OCI-LY1 (cell line): ENCODE results near the gene TBCD.

Experiments
- H2AFZ ChIP-seq: fragments of 200-600 bp; sonication (generic), shearing (Covaris generic); 2 replicates; pipeline ENCODE4 v1.6.0; 2014; ENCODE audit warnings: antibody characterized with exemption, mild to moderate bottlenecking, low read length
- H3F3A ChIP-seq: fragments of 200-600 bp; sonication (generic), shearing (Covaris generic); 2 replicates; pipeline ENCODE4 v1.6.0; 2014; ENCODE audit warnings: mild to moderate bottlenecking, antibody characterized with exemption, low read length, moderate library complexity; ENCODE audit not compliant: insufficient read depth
- H3K27ac ChIP-seq: fragments of 200-600 bp; sonication (generic); 2 replicates; pipeline ENCODE4 v1.5.1; 2014; ENCODE audit warnings: low read length, mixed run types, mild to moderate bottlenecking, low read depth; ENCODE audit not compliant: poor library complexity, severe bottlenecking
- H3K27me3 ChIP-seq: fragments of 200-600 bp; sonication (generic); 2 replicates; pipeline ENCODE4 v1.6.0; 2014; ENCODE audit warnings: antibody characterized with exemption, mild to moderate bottlenecking, low read length, moderate library complexity; ENCODE audit not compliant: insufficient read depth
- H3K36me3 ChIP-seq: fragments of 200-600 bp; sonication (generic); 2 replicates; pipeline ENCODE4 v1.6.1; 2014; ENCODE audit warnings: mild to moderate bottlenecking, antibody characterized with exemption, low read length, moderate library complexity, mixed read lengths; ENCODE audit not compliant: insufficient read depth
- H3K4me1 ChIP-seq: fragments of 200-600 bp; sonication (generic); 2 replicates; pipeline ENCODE4 v1.5.1; 2014; ENCODE audit warnings: mild to moderate bottlenecking, low read length, moderate library complexity; ENCODE audit not compliant: insufficient read depth, severe bottlenecking
- H3K4me2 ChIP-seq: fragments of 200-600 bp; sonication (generic), shearing (Covaris generic); 2 replicates; pipeline ENCODE4 v1.6.1; 2014; ENCODE audit warnings: low read length
- H3K4me3 ChIP-seq: fragments of 200-600 bp; sonication (generic); 2 replicates; pipeline ENCODE4 v1.5.1; 2014; ENCODE audit warnings: low read length, low read depth, mild to moderate bottlenecking, mixed read lengths; ENCODE audit not compliant: poor library complexity, severe bottlenecking
- H3K79me2 ChIP-seq: fragments of 200-600 bp; shearing (Covaris generic); 2 replicates; pipeline ENCODE4 v1.6.1; 2016; ENCODE audit warnings: mixed run types, low read length, mixed read lengths; ENCODE audit not compliant: insufficient read depth
- H3K9ac ChIP-seq: fragments of 200-600 bp; sonication (generic), shearing (Covaris generic); 2 replicates; pipeline ENCODE4 v1.6.1; 2014; ENCODE audit warnings: mild to moderate bottlenecking, low read length, mixed read lengths
- H3K9me2 ChIP-seq: fragments of 200-600 bp; sonication (generic), shearing (Covaris generic); 2 replicates; pipeline ENCODE4 v1.6.1; 2014; ENCODE audit warnings: low read depth, mild to moderate bottlenecking, low read length, mixed read lengths
- H3K9me3 ChIP-seq: fragments of 200-600 bp; shearing (Covaris generic); 2 replicates; pipeline ENCODE4 v1.6.1; 2014; ENCODE audit warnings: low read length, mixed read lengths
- H4K20me1 ChIP-seq: fragments of 200-600 bp; sonication (generic), shearing (Covaris generic); 2 replicates; pipeline ENCODE4 v1.6.0; 2016; ENCODE audit warnings: mild to moderate bottlenecking, low read length; ENCODE audit not compliant: insufficient read depth
- CTCF ChIP-seq: fragments of 200-600 bp; sonication (generic), shearing (Covaris generic); IDR thresholded peaks from 2 replicates; pipeline ENCODE4 v1.5.1; 2017; ENCODE audit warnings: mild to moderate bottlenecking, antibody characterized with exemption, low read length, moderate library complexity, mixed read lengths
- EZH2 ChIP-seq: fragments of 200-600 bp; sonication (generic), shearing (Covaris generic); IDR thresholded peaks from 2 replicates; pipeline ENCODE4 v1.8.0; 2017; ENCODE audit warnings: borderline replicate concordance, mixed run types, mild to moderate bottlenecking, antibody characterized with exemption, low read length, moderate library complexity, mixed read lengths

TBCD gene

DNA sequence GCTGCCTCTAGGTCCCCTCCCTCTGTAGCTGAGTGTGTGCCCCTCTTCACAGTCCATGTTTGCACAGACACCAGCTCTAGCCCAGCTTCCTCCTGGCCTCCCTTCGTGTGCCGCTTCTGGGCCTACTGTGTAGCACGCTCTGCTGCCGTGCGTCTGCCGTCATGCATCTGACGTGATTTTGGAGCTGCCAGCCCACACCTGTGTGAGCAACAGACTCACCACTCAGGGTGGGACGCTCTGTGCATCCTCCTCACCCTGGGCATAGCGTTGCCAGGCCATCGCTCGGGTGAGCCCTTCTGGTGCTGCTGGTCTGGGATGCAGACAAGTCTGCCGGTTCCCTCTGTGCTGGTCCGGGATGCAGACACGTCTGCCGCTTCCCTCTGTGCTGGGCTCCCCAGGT lies 127.4 kb downstream of the TBCD start:
- Histone ChIP-seq H3K79me2 (no peaks in the 10 kb centered on the region), H2AFZ (no peak overlapping the region), H3K27ac (no peak overlapping the region), H4K20me1 (no peaks in the 10 kb centered on the region), H3K9me3 (no peaks in the 10 kb centered on the region), H3K9ac (no peak overlapping the region), H3K36me3 (0 out of 2 replicates have a peak, but pooled peaks cover 6% of the 10 kb centered on the region), H3K4me2 (no peak overlapping the region), H3K4me3 (no peak overlapping the region), H3K27me3 (no peaks in the 10 kb centered on the region), H3K9me2 (no peaks in the 10 kb centered on the region), H3F3A (no peaks in the 10 kb centered on the region), H3K4me1 (peaks cover 7% of the 10 kb centered on the region)
- TF ChIP-seq CTCF (no peak), EZH2 (no peak)

GRCh38 chr17:82880620-82881323 lies 128.9 kb downstream of the TBCD start:
- H3K4me1 ChIP-seq: peaks cover 22% of the 10 kb centered on the region
- H3K27ac ChIP-seq: no peak overlapping the region

DNA sequence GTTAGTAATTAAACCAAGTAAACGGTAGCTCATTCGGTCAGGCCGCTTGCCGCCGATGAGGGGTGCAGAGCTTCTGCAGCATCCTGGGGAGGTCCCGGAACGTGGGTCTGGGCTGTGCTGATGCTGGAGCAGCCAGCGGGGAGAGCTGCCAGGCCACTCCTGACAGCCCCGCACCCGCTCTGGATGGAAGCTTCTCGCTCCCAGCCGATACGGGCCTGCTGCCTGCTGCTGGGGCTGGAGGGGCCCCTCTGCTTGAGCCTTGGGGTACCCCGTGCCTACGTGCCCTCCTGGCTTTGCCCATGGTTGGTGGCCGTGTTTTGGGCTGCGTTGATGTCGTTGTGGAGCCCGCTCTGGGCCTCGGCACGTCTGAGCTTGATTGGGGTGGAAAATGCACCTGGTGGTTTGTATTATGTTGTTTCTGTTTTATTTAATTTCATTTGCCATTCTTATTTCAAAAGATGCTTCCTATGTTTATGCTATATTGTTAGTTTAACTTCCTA lies 129.5 kb downstream of the TBCD start:
- Histone ChIP-seq H3K4me1 (peaks cover 27% of the 10 kb centered on the region), H3K79me2 (no peaks in the 10 kb centered on the region), H4K20me1 (no peaks in the 10 kb centered on the region), H3K9me3 (no peaks in the 10 kb centered on the region), H3K4me2 (no peak overlapping the region), H3K27me3 (no peaks in the 10 kb centered on the region), H3K9me2 (no peaks in the 10 kb centered on the region), H3K36me3 (no peaks in the 10 kb centered on the region), H2AFZ (no peak overlapping the region), H3K9ac (no peak overlapping the region), H3K4me3 (no peak overlapping the region), H3K27ac (no peak overlapping the region), H3F3A (no peaks in the 10 kb centered on the region)
- TF ChIP-seq EZH2 (no peak), CTCF (no peak)

More at GRCh38 chr17:82880620-82881323, 128.9 kb downstream of the TBCD start:
- H3K4me3 ChIP-seq: no peak overlapping the region
- H2AFZ ChIP-seq: no peak overlapping the region
- H3F3A ChIP-seq: no peaks in the 10 kb centered on the region
- H3K9me3 ChIP-seq: no peaks in the 10 kb centered on the region
- TF ChIP-seq CTCF (no peak), EZH2 (no peak)
- H4K20me1 ChIP-seq: no peaks in the 10 kb centered on the region
- H3K79me2 ChIP-seq: no peaks in the 10 kb centered on the region
- H3K27me3 ChIP-seq: no peaks in the 10 kb centered on the region
- no peaks in the 10 kb centered on the region for H3K36me3 ChIP-seq
- H3K9ac ChIP-seq: no peak overlapping the region
- H3K4me2 ChIP-seq: no peak overlapping the region
- H3K9me2 ChIP-seq: no peaks in the 10 kb centered on the region
